ENCODE results near the gene SRPRA.

DNA sequence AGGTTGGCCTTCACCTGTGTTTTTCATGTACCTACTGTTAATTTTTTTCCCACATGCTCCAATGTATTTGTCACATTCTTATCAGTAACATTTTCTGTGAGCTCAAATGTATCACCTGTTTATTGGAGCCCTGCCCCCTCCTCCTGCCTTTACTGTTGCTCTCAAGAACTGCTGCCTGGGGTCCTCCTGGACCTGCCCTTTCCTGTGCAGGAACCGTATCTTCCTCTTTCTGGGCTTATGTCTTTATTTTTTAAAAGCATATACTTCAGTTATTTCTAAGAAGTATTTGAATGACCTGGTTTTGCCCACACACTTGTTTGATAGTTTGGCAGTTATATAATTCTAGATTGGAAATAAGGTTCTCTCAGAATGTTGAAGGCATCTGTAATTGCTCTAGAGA lies 51.2 kb downstream of the SRPRA start:
- TF ChIP-seq, protein P1, sequence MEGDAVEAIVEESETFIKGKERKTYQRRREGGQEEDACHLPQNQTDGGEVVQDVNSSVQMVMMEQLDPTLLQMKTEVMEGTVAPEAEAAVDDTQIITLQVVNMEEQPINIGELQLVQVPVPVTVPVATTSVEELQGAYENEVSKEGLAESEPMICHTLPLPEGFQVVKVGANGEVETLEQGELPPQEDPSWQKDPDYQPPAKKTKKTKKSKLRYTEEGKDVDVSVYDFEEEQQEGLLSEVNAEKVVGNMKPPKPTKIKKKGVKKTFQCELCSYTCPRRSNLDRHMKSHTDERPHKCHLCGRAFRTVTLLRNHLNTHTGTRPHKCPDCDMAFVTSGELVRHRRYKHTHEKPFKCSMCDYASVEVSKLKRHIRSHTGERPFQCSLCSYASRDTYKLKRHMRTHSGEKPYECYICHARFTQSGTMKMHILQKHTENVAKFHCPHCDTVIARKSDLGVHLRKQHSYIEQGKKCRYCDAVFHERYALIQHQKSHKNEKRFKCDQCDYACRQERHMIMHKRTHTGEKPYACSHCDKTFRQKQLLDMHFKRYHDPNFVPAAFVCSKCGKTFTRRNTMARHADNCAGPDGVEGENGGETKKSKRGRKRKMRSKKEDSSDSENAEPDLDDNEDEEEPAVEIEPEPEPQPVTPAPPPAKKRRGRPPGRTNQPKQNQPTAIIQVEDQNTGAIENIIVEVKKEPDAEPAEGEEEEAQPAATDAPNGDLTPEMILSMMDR (IDR thresholded peaks at IDR 0.05; ENCODE audit: poor library complexity, severe bottlenecking): no peak
- TF ChIP-seq TAF1 (IDR thresholded peaks at IDR 0.05; ENCODE audit: low read depth): no peak
- TF ChIP-seq REST (IDR thresholded peaks at IDR 0.05; ENCODE audit: borderline replicate concordance): no peak
